UCSD-AML1 (cell line): Measurements from ENCODE around the gene USP22.
A peak's percentile ranks its signal among the peaks of the same experiment; 100 is the strongest.
"Not testable (repeated sequence)": the region's sequence is repeated elsewhere in the genome, so short reads cannot be mapped to it uniquely, and the experiment has no call there.

Source experiments
- DNase-seq: peaks from one replicate; lab custom pipeline; 2025; ENCODE audit not compliant: unreplicated experiment; lab: John Stamatoyannopoulos, UW

USP22 gene

DNA sequence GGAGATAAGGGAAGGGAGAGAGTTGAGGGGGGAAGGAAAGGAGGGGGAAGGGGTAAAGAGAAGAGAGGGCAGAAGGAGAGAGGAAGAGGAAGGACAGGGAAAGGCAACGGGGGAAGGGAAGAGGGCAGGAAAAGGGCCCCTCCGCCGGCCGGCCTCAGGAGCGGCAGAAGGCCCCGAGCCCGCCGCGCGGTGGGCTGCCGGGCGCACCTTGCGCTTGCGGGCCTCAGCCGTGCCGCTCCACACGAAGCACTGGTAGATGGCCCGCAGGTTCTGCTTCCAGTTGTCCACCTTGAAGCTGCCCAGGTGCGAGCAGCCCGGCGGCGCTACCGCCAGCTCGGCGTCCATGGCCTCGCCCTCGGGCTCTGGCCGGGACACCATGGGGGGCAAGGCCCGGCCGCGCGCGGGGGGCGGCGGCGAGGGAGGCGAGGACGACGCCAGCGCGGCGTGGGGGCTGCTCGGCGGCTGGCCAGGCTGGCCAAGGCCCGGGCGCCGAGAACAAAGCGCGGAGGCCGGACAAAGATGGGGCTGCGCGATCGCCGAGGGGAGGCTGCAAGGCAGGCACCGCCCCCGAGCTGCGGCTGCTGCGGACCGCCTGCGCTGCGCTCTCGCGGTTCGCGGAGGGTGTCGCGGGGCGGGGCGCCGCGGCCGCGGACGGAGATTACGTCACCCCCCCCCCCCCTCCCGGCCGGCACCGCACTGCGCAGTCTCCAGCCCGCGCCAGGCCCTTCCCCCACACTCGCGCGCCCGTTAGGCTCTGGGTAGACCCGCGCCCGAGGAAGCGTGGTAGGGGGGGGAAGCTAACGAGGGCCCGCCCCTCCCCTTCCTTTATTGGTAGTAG, at the start of gene USP22:
Gene USP22 (minus strand): TSS at position 554 of the 838 bp plus-strand sequence. CDS start 176 bp downstream, at position 378.
- DNase-seq, result peak; percentile 59

GRCh38 chr17:21090902-21091618, 48.2 kb upstream of the USP22 start:
- no peak for DNase-seq

GRCh38 chr17:21089933-21090901, 47.4 kb upstream of the USP22 start:
- DNase-seq, result no peak

- no peak for DNase-seq
These were observed 46.3 kb upstream of the USP22 start for GRCh38 chr17:21089145-21089544.

DNA sequence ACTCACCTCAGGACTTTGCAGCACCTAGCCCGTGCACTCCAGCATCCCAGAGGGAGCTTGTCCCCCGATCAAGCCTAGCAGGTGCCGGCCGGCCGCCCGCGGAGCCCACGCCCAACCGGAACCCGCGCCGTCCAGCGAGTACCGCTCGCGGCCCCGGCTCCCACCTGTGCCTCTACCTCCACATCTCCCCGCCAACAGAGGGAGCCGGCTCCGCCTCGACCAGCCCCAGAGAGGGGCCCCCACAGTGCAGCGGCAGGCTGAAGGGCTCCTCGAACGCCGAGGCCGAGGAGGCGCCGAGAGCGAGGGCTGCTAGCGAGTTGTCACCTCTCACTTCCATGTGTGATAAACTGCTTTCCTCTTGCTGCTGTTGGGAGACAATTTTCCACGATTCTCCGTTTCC, 42.9 kb upstream of the USP22 start:
- DNase-seq, result no peak

GRCh38 chr17:21085280-21085679, 42.5 kb upstream of the USP22 start:
- not testable (repeated sequence) for DNase-seq

- no peak for DNase-seq
These were observed 39.2 kb upstream of the USP22 start for GRCh38 chr17:21082001-21082436.

DNA sequence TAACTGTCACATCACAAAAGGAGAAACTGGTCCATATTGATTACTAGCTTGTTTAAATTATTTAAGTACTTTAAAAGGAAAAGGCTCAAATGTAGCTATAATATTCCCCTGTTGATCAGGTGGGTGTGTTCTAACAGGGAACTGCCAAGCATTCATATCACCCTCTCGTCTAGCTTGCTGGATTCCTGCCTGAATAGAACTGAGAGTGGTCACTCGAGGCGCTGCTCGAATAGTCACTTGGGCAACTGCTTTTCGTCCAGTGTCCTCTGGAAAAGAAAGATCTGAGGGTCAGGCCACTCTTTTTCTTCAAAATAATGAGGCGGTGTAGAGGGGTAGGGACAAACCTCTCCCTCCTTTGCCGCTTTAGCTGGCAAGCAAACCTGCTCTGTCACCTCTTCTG, 36.4 kb upstream of the USP22 start:
- DNase-seq, result no peak

- no peak for DNase-seq
These were observed 35.4 kb upstream of the USP22 start for GRCh38 chr17:21078016-21078780.

DNA sequence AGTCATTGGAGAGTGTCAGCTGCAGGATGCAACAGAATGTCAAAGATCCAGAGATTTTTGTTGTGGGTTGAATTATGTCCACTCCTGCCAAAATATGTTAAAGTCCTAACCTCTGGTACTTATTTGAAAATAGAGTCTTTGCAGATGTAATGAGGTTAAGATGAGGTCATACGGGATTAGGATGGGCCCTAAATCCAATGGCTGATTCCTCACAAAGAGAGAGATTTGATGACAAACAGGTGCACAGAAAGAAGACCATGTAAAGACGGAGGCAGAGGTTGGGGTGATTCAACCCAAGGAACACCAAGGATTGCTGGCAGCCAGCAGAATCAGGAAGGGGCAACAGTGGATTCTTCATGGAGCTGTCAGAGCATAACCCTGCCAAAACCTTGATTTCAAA, 34.5 kb upstream of the USP22 start:
- DNase-seq, result no peak

DNA sequence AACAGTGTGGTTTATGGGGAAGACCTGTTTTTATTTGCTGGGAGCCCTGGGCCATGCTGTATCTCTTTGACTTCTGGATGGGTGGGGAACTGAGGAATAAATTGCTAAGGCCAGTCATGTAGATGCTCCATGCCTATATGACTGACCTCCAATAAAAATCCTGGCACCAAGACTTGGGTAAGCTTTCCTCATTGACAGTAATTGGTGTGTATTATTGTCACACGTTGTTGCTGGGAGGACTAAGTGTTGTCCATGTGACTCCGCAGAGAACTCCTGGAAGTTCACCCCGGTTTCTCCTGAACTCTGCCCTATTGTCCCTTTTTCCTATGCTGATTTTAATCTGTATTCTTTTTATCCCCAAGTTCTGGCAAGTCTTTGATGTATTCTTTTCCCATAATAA, 33.4 kb upstream of the USP22 start:
- no peak for DNase-seq

- no peak for DNase-seq
These were observed 32.9 kb upstream of the USP22 start for GRCh38 chr17:21075739-21076085.

GRCh38 chr17:21072745-21073197, 30.0 kb upstream of the USP22 start:
- no peak for DNase-seq

DNA sequence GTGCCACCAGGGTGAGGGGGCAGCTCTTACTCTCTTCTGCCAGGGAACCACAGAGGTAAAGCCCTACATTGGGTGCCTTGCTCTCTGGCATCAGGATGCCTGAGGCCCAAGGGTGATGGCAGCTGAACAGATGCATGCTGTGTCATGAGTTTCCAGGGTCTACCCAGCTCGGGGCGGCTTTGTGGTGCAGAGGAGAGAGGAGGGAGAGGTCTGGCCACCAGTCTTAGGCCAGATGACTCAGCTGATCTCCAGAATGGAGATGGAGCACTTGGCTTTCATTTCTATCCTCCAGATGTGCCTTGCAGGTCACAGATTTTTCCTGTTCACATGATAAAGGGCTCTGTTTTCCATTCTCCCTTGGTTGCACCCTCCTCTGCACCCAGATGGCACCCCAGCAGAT, 23.6 kb upstream of the USP22 start:
- no peak for DNase-seq

DNA sequence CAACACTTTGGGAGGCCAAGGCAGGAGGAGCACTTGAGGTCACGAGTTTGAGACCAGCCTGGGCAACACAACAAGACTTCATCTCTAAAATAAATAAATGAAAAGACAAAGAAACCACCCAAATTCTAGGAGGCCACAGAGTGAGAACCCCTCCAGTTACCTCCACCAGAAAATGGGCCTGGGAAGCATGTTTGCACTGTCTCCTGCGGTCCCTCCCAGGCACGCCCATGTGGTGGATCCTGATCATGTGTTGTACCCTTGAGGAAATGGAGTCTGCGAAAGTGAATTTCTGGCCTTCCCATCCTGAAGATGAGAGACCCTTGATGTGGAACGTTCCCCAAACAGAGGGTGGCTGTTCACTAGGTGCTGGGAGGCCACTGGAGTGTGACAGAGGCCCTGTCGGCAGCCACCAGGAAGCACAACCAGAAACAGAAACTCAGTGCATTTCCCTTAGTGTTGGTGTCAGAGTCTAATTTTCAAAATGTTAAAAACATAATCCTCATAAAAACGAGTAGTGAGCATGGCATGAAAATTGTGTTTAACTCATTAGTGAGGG, 19.2 kb upstream of the USP22 start:
- DNase-seq, result no peak

GRCh38 chr17:21061158-21061835, 18.5 kb upstream of the USP22 start:
- no peak for DNase-seq

DNA sequence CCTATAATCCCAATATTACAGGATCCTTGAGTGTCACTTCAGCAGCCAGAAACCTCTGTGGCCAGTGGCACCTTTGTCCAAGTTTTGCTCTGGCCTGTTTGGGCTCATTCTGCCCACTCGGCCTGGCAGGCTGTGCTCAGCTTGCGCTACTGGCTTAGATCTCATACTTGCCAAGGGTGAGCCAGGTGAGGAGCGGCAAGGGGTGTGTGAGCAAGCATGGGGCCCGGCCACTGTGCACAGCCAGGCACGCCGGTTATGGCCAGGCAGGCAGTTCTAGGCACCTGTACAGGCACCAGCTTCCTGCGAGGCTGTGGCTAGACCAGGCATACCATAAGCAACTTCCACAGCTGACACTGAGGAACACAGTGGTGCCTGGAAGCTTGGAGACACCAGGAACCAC, 16.9 kb upstream of the USP22 start:
- DNase-seq, result no peak

GRCh38 chr17:21058098-21058893, 15.5 kb upstream of the USP22 start:
- DNase-seq, result no peak

DNA sequence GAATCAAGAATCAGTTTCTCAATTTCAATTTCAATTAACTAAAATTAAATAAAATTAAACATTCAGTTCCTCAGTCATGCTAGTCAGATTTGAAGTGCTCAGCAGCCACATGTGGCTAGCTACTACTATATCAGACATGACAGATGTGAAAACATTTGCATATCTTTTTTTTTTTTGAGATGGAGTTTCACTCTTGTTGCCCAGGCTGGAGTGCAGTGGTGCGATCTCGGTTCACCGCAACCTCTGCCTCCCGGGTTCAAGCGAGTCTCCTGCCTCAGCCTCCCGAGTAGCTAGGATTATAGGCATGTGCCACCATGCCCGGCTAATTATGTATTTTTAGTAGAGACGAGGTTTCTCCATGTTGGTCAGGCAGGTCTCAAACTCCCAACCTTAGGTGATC, 10.2 kb upstream of the USP22 start:
- not testable (repeated sequence) for DNase-seq
